ENCODE results near the gene GPR17.

DNA sequence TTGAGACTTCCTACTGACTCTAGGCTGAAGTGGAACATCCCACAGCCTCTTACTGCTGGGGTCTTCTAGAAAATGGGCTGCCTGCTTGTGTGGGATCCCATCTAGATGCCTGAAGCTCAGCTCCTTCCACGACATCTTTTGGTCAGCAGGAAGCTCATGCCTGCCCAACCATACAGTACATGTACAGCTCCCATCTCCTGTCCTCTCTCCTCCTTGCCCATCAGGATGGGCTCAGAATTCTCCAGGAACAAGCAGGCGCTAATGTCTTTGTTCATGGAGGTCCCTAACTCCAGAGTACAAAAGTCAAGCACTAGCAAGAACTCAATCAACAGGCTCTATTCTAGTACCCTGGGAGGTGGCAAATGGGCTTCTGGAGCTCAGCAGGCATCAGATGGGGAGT is 31.7 kb upstream of the GPR17 start:
- no peak for TF ChIP-seq ISL1 (CRISPR knock-in tag; IDR thresholded peaks at IDR 0.05)
- TF ChIP-seq SNAI2 (CRISPR knock-in tag; IDR thresholded peaks at IDR 0.05), result no peak
- no peak for TF ChIP-seq ZC3H10 (CRISPR knock-in tag; IDR thresholded peaks at IDR 0.05)
- no peak for TF ChIP-seq GLIS3 (CRISPR knock-in tag; IDR thresholded peaks at IDR 0.05)

Measured in SK-N-SH treated with all-trans-retinoic acid at 6 μM for 48 hours (cell line).